Hematopoietic multipotent progenitor cell (in vitro differentiated cells): Measurements from ENCODE around the gene ATG4D. TPM values are rescaled to one million over a fixed set of nuclear protein-coding genes. Genes with fewer than 3 reads are reported as not detected.
"Not testable (repeated sequence)": the region's sequence is repeated elsewhere in the genome, so short reads cannot be mapped to it uniquely, and the experiment has no call there.

Experiments used
- DNase-seq, 3 donors: peaks; one replicate each; pipeline ENCODE4 v3.0.0-alpha.2; 2011 to 2015; ENCODE audit warnings: low read depth in 2 of 3, low spot score in 2 of 3
- total RNA-seq: library from RNA; depleted of rRNA; stranded (reverse); fragments of >200 nt; gene quantifications from one replicate; pipeline ENCODE4 v1.2.3, GENCODE V29; 2012

ATG4D gene
- total RNA-seq, 1 donor = 33.7 TPM

DNA sequence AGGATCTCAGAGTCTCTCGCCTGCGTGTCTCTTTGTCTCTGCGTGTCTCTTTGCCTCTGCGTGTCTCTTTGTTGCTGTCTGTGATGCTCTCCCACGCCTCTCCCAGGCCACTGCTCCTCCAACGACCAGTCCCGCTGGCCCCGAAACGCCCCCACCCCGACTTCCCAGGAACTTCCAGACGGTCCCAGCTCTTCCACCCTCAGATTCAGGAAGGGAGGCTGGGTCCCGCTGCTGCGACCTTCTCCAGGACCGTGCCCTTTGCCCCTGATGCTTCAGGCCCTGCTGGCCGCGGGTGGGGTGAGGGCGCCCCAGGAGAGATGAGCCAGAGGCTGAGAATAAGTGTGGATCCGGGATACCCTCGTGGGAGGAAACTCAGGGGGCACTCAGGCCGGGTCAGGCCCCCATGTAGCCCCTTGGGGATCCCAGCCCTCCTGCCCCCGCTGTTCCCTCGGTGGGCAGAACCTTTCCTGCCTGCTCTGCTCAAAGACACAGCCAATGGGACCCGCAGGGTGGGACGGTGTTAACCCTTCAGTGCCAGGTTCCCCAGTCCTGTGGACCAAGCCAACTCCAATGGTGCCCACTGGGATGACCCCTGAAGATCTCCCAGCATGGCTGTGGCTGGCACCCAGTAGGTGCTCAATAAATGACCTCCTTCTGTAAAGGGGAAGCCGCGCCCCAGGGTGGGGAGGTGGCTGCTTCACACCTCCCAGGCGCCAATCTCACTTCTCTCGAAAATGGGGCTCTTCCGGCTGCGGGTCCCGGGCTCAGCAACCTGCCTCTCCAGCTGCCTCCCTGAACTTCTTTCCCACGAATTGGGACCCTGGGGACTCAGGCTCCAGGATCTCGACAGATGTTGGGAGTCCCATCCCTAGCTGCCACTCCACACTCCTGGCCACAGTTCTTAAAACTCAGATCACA lies 25.0 kb upstream of the ATG4D start:
- DNase-seq = no peak

DNA sequence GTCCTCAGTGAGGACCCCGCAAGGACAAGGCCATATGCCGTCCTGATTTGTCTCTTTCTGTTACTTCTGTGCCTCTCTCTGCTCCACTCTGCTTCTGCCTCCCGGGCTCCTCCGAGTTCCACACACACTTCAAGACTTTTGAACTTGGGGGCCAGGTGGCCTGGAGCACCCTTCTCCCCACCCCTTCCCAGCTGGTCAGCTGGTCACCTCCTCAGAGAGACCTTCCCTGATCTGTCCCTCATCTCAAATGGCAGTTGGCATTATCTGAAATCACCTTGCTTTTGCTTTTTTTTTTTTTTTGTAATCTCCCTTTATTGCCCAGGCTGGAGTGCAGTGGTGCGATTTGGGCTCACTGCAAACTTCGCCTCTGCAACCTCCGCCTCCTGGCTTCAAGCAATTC lies 24.3 kb upstream of the ATG4D start:
- no peak for DNase-seq

DNA sequence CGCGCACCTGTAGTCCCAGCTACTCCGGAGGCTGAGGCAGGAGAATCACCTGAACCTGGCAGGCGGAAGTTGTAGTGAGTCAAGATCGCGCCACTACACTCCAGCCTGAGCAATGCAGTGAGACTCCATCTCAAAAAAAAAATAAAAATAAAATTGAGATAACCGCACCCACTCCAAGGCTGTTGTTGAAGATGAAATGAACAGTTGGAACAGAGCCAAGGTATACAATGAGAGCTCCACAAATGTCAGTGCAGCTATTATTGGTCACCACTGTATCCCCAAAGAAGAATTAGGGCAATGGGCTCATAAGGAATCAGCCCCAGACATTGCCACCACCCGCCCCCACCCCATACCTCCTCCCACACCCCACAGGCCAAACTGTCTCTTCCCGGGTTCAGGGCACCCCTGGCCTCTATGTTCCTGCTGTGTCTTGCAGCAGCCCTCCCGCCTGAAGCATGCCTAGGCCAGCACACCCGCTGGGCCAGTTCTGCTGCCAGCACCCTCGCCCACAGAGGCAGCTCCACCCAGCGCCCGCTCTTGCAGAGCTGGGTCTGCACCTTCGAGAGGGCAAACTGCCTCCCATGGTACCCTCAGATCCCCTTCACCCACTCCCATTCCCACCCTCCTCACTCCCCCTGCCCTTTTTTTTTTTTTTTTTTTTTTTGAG lies 22.9 kb upstream of the ATG4D start:
- no peak for DNase-seq

DNA sequence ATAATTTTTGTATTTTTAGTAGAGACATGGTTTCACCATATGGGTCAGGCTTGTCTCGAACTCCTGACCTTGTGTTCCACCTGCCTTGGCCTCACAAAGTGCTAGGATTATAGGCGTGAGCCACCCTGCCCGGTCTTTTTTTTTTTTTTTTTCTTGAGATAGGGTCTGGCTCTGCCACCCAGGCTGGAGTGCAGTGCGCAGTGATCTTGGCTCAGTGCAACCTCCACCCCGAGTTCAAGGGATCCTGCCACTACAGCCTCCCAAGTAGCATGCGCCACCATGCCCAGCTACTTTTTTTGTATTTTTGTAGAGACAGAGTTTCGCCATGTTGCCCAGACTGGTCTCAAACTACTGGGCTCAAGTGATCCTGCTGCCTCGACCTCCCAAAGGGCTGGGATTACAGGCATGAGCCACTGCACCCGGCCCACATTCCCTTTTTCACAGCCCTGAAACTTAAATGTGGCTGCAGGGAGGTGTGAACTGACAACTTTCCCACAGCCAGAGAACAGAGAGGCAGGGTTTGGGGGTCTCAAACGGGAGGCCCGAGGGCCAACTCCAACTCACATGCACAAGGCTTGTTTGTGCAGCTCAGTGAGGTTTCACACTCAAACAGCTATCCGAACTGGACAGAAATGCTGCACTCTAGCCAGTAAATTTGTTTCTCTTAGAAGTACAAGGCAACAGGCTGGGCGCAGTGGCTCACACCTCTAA lies 22.1 kb upstream of the ATG4D start:
- DNase-seq = no peak

DNA sequence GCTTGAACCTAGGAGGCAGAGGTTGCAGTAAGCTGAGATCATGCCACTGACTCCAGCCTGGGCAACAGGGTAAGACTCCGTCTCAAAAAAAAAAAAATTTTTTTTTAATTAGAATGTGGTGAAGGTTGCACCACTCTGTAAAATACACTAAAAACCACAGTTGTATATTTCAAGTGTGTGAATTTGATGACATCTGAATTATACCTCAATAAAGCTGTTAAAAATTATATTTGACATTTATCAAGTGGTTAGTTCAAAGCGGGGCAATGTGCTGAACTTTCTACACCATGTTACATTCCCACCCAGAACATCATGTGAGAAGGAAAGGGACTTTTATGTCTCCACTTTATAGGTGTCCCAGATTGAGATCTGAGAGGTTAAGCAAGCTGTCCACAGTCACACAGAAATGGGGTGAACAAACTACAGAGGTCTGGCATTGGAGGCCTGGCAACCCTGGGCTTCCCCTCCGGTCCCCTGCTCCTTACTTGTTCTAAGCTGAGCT lies 20.5 kb upstream of the ATG4D start:
- no peak for DNase-seq

DNA sequence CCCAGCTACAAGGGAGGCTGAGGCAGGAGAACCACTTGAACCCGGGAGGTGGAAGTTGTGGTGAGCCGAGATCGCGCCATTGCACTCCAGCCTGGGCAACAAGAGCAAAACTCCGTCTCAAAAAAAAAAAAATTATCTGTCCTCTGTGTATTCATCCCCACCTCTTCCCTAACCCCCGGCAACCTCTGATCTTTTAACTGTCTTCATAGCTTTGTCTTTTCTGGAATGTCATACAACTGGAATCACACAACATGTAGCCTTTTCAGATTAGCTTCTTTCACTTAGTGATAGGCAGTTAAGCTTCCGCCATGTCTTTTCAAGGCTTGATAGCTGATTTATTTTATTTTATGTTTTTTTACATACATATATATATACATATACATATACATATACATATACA lies 18.1 kb upstream of the ATG4D start:
- no peak for DNase-seq

DNA sequence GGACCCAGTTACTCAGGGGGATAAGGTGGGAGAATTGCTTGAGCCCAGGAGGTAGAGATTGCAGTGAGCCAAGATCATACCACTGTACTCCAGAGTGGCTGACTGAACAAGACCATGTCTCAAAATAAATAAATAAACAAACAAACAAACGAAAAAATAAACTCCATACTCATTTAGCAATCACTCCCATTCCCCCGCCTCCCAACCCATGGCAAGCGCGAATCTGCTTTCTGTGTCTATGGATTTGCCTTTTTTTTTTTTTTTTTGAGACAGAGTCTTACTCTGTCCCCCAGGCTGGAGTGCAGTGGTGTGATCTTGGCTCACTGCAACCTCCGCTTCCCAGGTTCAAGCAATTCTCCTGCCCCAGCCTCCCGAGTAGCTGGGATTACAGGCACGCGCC lies 16.8 kb upstream of the ATG4D start:
- not testable (repeated sequence) for DNase-seq

DNA sequence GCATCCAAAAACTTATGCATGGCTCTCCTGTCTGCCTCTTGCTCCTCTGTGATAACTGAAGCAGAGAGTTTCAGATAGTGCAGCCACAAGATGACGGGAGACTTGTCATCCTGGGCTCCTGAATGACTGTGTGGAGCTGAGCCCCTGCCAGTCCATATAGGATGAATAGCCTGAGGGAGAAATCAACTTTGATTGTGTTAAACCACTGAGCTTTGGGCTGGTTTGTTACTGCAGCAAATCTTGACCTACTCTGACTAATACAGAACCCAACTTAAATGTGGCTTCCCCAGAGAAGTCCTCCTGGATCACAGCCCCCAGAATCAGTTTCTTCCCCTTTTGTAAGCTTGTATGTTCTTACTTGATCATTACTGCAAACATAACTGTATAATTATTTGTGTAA lies 11.2 kb upstream of the ATG4D start:
- DNase-seq = no peak

DNA sequence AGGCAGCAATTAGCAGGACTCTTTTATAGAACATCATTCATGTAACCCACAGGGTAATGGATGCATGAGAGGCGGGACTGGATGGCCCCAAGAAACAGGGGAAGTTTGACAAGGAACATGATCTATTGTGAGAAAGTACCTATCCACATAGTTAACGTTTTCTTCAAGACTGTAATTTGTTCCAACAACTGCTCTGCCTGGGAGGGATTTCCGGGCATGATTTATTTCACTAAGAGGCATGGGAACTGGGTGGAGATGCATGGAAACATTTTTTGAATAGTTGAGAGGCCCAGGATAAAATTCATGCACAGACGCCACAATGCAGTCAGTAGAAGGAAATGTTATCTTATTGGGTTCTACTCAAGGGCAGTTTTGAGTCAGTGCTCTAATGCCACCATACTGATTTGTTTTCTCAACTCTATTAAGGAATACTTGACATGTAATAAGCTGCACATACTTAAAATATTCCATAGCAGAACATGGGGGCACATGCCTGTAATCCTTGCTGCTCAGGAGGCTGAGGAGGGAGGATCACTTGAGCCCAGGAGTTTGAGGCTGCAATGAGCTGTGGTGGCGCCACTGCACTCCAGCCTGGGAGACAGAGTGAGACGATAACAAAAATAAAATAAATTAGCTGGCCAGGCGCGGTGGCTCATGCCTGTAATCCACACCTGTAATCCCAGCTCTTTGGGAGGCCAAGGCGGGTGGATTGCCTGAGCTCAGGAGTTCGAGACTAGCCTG lies 9.9 kb upstream of the ATG4D start:
- DNase-seq = no peak

DNA sequence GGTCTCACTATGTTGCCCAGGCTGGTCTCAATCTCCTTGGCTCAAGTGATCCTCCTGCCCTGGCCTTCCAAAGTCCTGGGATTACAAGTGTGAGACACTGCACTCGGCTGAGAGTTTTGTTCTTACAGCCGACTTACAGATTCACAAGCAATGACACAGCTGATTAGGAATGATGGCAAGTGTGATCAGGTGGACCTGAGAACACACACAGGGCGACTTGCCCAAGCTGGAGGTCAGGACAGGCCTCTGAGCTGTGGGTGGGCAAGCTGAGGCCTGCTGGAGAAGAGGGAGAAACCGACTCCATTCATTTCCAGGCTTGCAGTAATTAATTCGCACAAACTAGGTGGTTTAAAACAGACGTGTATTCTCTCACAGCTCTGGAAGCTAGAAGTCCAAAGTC lies 8.1 kb upstream of the ATG4D start:
- no peak for DNase-seq

DNA sequence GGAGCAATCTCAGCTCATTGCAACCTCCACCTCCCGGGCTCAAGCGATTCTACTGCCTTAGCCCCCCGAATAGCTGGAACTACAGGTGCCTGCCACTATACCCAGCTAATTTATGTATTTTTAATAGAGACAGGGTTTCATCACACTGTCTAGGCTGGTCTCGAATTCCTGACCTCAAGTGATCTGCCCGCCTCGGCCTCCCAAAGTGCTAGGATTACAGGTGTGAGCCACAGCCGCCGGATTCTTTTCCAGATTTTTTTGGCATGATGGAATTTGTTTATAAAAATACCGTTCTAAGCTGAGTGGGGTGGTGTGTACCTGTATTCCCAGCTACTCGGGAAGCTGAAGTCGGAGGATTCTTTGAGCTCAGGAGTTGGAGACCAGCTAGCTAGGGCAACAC lies 6.0 kb upstream of the ATG4D start:
- no peak for DNase-seq

DNA sequence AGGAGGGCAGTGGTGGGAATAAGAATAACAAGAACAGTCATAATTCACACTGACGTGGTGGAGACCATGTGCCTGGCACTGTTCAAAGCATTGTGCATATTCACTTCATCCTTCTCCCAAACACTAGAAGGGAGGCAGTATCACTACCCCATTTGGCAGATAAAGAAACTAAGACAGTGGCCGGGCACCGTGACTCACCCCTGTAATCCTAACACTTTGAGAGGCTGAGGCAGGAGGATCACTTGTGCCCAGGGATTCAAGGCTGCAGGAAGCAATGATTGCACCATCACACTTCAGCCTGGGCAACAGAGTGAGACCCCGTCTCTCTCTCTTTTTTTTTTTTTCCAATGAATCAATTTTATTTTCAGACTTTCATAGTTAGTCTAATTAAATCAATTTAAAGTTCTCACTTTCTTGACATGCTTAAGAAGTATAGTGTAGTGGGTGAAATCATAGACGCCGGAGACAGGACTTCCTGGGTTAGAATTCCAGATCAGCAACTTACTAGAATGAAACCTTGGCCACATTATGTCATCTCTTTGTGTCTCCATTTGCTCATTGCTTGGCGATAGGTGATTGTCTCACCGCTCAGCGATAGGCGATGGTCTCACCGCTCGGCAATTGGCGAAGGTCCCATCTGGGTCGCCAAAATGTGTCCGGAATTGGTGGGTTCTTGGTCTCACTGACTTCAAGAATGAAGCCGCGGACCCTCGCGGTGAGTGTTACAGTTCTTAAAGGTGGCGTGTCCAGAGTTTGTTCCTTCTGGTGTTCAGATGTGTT lies 5.3 kb upstream of the ATG4D start:
- DNase-seq = peak in 1 of 3 donors; percentile 35

DNA sequence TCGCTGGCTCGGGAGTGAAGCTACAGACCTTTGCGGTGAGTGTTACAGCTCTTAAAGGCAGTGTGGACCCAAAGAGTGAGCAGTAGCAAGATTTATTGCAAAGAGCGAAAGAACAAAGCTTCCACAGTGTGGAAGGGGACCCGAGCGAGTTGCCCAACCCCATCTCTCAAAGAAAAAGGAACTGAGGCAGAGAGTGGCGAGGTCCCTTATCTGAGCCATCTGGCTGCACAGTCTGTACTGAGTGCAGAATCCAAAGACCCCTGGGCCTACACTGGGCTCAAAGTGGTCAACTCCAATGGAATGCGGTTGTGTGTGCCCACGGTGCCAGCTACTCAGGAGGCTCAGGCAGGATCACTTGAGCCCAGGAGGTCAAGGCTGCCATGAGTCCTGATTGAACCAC lies 4.7 kb upstream of the ATG4D start:
- DNase-seq = peak in 1 of 3 donors; percentile 36

DNA sequence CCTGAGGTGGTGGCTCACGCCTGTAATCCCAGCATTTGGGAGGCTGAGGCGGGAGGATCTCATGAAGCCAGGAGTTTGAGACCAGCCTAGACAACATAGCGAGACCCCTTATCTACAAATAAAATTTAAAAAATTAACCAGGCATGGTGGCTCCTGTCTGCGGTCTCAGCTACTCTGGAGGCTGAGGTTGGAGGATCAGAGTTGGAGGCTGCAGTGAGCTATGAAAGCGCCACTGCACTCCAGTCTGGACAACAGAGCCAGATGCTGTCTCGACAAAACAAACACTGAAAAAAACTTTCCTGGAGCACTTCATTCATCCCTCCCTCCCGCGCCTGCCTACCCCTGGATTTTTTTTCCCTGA lies 665 bp upstream of the ATG4D start:
- DNase-seq = peak in 1 of 3 donors; percentile 28

DNA sequence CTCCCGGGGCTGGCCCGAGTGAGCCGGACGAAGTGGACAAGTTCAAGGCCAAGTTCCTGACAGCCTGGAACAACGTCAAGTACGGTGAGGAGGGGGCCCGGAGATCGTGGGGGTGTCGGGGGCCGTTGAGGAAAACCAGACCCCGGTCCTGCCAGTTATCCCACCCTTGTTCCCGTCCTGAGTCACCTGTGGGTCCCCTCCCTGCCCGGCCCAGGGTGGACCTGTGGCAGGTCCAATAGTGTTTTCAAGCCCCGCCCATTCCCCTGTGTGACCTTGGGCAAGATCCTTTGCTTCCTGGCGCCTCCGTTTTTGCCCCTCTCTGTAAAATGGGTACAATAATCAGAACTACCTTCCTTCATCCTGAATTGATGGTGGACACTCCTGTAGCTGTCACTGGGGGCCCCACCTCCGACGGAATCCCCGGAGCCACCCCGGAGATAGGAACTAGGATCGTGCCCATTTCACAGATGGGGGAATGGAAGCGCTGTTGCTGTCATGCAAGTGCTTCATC lies 593 bp downstream of the ATG4D start:
- DNase-seq = no peak

DNA sequence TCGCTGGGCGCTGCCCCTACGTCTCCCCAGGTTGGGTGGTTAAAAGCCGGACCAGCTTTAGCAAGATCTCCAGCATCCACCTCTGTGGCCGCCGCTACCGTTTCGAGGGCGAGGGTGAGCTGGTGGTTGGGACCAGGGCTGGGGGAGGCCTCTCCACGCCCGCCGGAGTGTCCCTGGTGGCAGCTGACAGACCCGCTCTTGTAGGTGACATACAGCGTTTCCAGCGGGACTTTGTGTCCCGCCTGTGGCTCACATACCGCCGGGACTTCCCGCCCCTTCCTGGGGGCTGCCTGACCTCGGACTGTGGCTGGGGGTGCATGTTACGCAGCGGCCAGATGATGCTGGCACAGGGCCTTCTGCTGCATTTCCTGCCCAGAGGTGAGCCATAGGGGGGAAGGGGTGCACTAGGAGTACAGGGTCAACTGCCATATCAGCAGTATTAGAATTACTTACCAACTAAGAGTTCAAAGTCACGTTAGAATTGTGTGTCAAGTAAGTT lies 1.1 kb downstream of the ATG4D start:
- peak in 1 of 3 donors; percentile 13 for DNase-seq

DNA sequence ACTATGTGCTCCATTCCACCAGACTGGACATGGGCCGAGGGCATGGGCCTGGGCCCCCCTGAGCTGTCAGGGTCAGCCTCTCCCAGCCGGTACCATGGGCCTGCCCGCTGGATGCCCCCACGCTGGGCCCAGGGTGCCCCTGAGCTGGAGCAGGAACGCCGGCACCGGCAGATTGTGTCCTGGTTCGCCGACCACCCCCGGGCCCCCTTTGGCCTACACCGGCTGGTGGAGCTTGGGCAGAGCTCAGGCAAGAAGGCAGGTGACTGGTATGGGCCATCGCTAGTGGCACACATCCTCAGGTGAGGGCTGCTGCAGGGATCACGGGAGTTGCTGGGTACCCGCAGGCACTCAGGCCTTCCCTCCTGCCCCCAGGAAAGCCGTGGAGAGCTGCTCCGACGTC lies 3.1 kb downstream of the ATG4D start:
- no peak for DNase-seq

DNA sequence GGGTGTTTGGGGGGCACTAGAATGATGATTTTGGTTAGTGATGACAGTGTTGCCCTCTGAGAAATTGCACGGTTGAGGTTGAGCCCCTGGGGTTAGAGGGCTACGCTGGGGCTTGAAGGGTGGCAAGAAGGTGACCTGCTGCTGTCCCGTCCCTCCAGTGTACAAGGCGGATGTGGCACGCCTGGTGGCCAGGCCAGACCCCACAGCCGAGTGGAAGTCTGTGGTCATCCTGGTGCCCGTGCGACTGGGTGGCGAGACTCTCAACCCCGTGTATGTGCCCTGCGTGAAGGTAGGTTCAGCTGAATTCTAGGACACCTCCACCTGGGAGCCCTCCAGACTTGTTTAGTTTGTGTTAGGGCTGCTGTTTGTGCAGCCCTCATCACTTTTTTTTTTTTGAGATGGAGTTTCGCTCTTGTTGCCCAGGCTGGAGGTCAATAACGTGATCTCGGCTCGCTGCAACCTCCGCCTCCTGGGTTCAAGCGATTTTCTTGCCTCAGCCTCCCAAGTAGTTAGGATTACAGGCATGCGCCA lies 5.1 kb downstream of the ATG4D start:
- DNase-seq = no peak

DNA sequence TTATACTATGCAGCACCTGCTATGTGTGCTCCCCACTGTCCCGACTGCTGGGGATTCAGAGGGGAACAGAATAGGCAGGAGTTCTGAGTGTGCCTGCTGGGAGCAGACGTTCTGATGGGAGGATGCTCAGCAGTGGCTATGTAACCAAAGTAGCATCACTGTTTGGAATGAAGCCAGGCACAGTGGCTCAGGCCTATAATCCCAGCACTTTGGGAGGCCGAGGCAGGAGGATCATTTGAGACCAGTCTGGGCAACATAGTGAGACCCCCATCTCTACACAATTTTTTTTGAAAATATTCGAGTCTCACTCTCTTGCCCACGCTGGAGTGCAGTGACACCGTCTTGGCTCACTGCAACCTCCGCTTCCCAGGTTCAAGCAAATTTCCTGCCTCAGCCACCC lies 6.0 kb downstream of the ATG4D start:
- no peak for DNase-seq
